MM.1S (cell line): Measurements from ENCODE around the gene NTRK2.
A peak's percentile ranks its signal among the peaks of the same experiment; 100 is the strongest.

ENCODE experiments used
- DNase-seq: peaks from one replicate; pipeline ENCODE4 v3.0.0-alpha.2; 2015
- H2AFZ ChIP-seq: fragments of 300-600 bp; sonication (generic); 2 replicates; pipeline ENCODE4 v1.6.0; 2016; ENCODE audit warnings: antibody characterized with exemption, low read length
- H3F3A ChIP-seq: fragments of 300-600 bp; sonication (generic); 2 replicates; pipeline ENCODE4 v1.6.1; 2016; ENCODE audit warnings: mild to moderate bottlenecking, antibody characterized with exemption, low read length, moderate library complexity, mixed read lengths; ENCODE audit not compliant: insufficient read depth
- H3K27ac ChIP-seq: fragments of 300-600 bp; sonication (generic); 2 replicates; pipeline ENCODE4 v1.5.1; 2016; ENCODE audit warnings: mild to moderate bottlenecking, low read length
- H3K27me3 ChIP-seq: fragments of 300-600 bp; sonication (generic); replicated peaks from 2 replicates; pipeline ENCODE4 v1.6.0; 2016; ENCODE audit warnings: low read length; ENCODE audit not compliant: insufficient read depth
- H3K36me3 ChIP-seq: fragments of 300-600 bp; sonication (generic); replicated peaks from 2 replicates; pipeline ENCODE4 v1.6.1; 2016; ENCODE audit warnings: mild to moderate bottlenecking, low read length, mixed read lengths; ENCODE audit not compliant: insufficient read depth
- H3K4me1 ChIP-seq: fragments of 300-600 bp; sonication (generic); 2 replicates; pipeline ENCODE4 v1.6.1; 2016; ENCODE audit warnings: low read length, mixed read lengths
- H3K4me2 ChIP-seq: fragments of 300-600 bp; sonication (generic); 2 replicates; pipeline ENCODE4 v1.6.0; 2016; ENCODE audit warnings: low read depth, low read length
- H3K4me3 ChIP-seq: fragments of 300-600 bp; sonication (generic); 2 replicates; pipeline ENCODE4 v1.5.1; 2016; ENCODE audit warnings: low read length, mixed read lengths
- H3K79me2 ChIP-seq: fragments of 300-600 bp; sonication (generic); 2 replicates; pipeline ENCODE4 v1.6.1; 2016; ENCODE audit warnings: mixed run types, low read length, mixed read lengths
- H3K9ac ChIP-seq: fragments of 300-600 bp; sonication (generic); 2 replicates; pipeline ENCODE4 v1.6.1; 2016; ENCODE audit warnings: low read length, mixed read lengths
- H3K9me2 ChIP-seq: fragments of 300-600 bp; sonication (generic); replicated peaks from 2 replicates; pipeline ENCODE4 v1.6.1; 2016; ENCODE audit warnings: mild to moderate bottlenecking, low read length, mixed read lengths; ENCODE audit not compliant: insufficient read depth
- H3K9me3 ChIP-seq: fragments of 300-600 bp; sonication (generic); replicated peaks from 2 replicates; pipeline ENCODE4 v1.6.1; 2016; ENCODE audit warnings: mild to moderate bottlenecking, low read length, mixed read lengths; ENCODE audit not compliant: insufficient read depth
- H4K20me1 ChIP-seq: fragments of 300-600 bp; sonication (generic); 2 replicates; pipeline ENCODE4 v1.6.1; 2016; ENCODE audit warnings: mild to moderate bottlenecking, low read length, moderate library complexity, mixed read lengths; ENCODE audit not compliant: insufficient read depth
- EZH2 ChIP-seq: fragments of 300-600 bp; sonication (generic); optimal IDR thresholded peaks from 2 replicates; pipeline ENCODE3; 2017; ENCODE audit warnings: low read depth, mild to moderate bottlenecking, antibody characterized with exemption, low read length, mixed read lengths
- EZH2phosphoT487 ChIP-seq: fragments of 300-600 bp; sonication (generic); IDR thresholded peaks from 2 replicates; pipeline ENCODE4 v1.6.1; 2018; ENCODE audit warnings: antibody characterized with exemption, low read length
- TF ChIP-seq, protein P1 (sequence below): fragments of 300-600 bp; sonication (generic); IDR thresholded peaks from 2 replicates; pipeline ENCODE4 v1.5.1; 2016; ENCODE audit warnings: antibody characterized with exemption, low read length, mixed read lengths

The NTRK2 gene

GRCh38 chr9:84705128-84705527, 35.6 kb downstream of the NTRK2 start:
- TF ChIP-seq, protein P1, sequence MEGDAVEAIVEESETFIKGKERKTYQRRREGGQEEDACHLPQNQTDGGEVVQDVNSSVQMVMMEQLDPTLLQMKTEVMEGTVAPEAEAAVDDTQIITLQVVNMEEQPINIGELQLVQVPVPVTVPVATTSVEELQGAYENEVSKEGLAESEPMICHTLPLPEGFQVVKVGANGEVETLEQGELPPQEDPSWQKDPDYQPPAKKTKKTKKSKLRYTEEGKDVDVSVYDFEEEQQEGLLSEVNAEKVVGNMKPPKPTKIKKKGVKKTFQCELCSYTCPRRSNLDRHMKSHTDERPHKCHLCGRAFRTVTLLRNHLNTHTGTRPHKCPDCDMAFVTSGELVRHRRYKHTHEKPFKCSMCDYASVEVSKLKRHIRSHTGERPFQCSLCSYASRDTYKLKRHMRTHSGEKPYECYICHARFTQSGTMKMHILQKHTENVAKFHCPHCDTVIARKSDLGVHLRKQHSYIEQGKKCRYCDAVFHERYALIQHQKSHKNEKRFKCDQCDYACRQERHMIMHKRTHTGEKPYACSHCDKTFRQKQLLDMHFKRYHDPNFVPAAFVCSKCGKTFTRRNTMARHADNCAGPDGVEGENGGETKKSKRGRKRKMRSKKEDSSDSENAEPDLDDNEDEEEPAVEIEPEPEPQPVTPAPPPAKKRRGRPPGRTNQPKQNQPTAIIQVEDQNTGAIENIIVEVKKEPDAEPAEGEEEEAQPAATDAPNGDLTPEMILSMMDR, result no peak
- TF ChIP-seq EZH2 (no peak), EZH2phosphoT487 (no peak)

DNA sequence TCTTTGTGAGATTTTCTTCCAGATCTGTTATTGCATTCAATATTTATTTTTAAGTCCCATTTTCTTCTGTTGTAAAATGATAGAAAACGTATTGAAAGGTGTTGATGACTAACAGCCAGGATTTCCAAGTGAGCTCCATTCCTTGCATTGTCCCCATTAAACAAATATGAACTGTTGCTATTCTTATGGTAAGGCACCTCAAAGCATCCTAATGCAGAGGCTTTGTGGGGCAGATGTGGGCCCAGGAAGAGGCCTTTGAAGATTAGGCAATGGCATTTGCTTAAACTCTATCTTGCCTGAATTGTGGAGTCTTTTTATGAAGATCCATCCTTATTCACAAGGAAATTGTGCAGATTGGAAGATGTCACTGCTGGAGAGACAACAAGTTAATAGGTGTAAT, 38.9 kb downstream of the NTRK2 start:
- TF ChIP-seq, protein P1, result no peak
- TF ChIP-seq EZH2 (no peak), EZH2phosphoT487 (no peak)
- no peak for DNase-seq
- H3K4me2 ChIP-seq, result no peak overlapping the region
- H3K36me3 ChIP-seq, result no peaks in the 10 kb centered on the region
- peaks cover 20% of the 10 kb centered on the region for H3K4me1 ChIP-seq
- peaks cover 10% of the 10 kb centered on the region; the same call in 1 of the 2 replicates for H3F3A ChIP-seq
- H3K79me2 ChIP-seq, result no peaks in the 10 kb centered on the region
- no peaks in the 10 kb centered on the region for H3K9me2 ChIP-seq
- H4K20me1 ChIP-seq, result no peaks in the 10 kb centered on the region
- no peak overlapping the region for H3K9ac ChIP-seq
- H2AFZ ChIP-seq, result no peak overlapping the region
- no peak overlapping the region for H3K4me3 ChIP-seq
- no peaks in the 10 kb centered on the region for H3K27me3 ChIP-seq
- no peak overlapping the region for H3K27ac ChIP-seq
- no peaks in the 10 kb centered on the region for H3K9me3 ChIP-seq

More at GRCh38 chr9:84705128-84705527, 35.6 kb downstream of the NTRK2 start:
- Histone ChIP-seq H3F3A (peaks cover 14% of the 10 kb centered on the region; the same call in 1 of the 2 replicates), H3K9me3 (no peaks in the 10 kb centered on the region), H3K79me2 (no peaks in the 10 kb centered on the region), H3K36me3 (no peaks in the 10 kb centered on the region), H3K4me1 (peaks cover 36% of the 10 kb centered on the region), H3K4me3 (no peak overlapping the region), H4K20me1 (no peaks in the 10 kb centered on the region), H2AFZ (no peak overlapping the region), H3K27ac (no peak overlapping the region), H3K4me2 (no peak overlapping the region), H3K9ac (no peak overlapping the region), H3K9me2 (no peaks in the 10 kb centered on the region), H3K27me3 (no peaks in the 10 kb centered on the region)
- no peak for DNase-seq

- Histone ChIP-seq H3K27ac (no peak overlapping the region), H4K20me1 (no peaks in the 10 kb centered on the region), H3K4me3 (peak overlapping the region; percentile 8; the same call in 1 of the 2 replicates), H3K27me3 (no peaks in the 10 kb centered on the region), H3K36me3 (no peaks in the 10 kb centered on the region), H3K4me1 (peaks cover 20% of the 10 kb centered on the region), H2AFZ (no peak overlapping the region), H3K9ac (no peak overlapping the region), H3K79me2 (no peaks in the 10 kb centered on the region), H3K4me2 (peak overlapping the region; percentile 59; the same call in 1 of the 2 replicates), H3K9me3 (no peaks in the 10 kb centered on the region), H3K9me2 (no peaks in the 10 kb centered on the region), H3F3A (peaks cover 10% of the 10 kb centered on the region; the same call in 1 of the 2 replicates)
- no peak for DNase-seq
- TF ChIP-seq, protein P1, result no peak
- no peak for TF ChIP-seq EZH2
- no peak for TF ChIP-seq EZH2phosphoT487
These were observed 39.5 kb downstream of the NTRK2 start for GRCh38 chr9:84709056-84709455.
